ENCODE measurements around the gene PPP1R13L.
A peak's percentile ranks its signal among the peaks of the same experiment; 100 is the strongest.
"Not testable (repeated sequence)": the region's sequence is repeated elsewhere in the genome, so short reads cannot be mapped to it uniquely, and the experiment has no call there.

The PPP1R13L gene

GRCh38 chr19:45442408-45442777 lies 37.5 kb upstream of the PPP1R13L start:
- no peak for TF ChIP-seq CTCF (IDR thresholded peaks at IDR 0.05; ENCODE audit: insufficient read depth, low read depth, low read length, missing control alignments)
- no peak for DNase-seq (ENCODE audit: low read depth)
- no peak overlapping the region for H3K4me3 ChIP-seq (ENCODE audit: low read depth, low read length)

- DNase-seq (ENCODE audit: low read depth): no peak
- no peak for TF ChIP-seq CTCF (IDR thresholded peaks at IDR 0.05; ENCODE audit: insufficient read depth, low read depth, low read length, missing control alignments)
- H3K4me3 ChIP-seq (ENCODE audit: low read depth, low read length): no peak overlapping the region
These were observed 36.2 kb upstream of the PPP1R13L start for GRCh38 chr19:45440873-45441654.

- H3K4me3 ChIP-seq (ENCODE audit: low read depth, low read length): peak overlapping the region; percentile 55
- DNase-seq (ENCODE audit: low read depth): no peak
- no peak for TF ChIP-seq CTCF (IDR thresholded peaks at IDR 0.05; ENCODE audit: insufficient read depth, low read depth, low read length, missing control alignments)
These were observed 35.4 kb upstream of the PPP1R13L start for GRCh38 chr19:45440259-45440638.

- TF ChIP-seq CTCF (IDR thresholded peaks at IDR 0.05; ENCODE audit: insufficient read depth, low read depth, low read length, missing control alignments): peak; percentile 92
- DNase-seq (ENCODE audit: low read depth): peak; percentile 95
- peak overlapping the region; percentile 55 for H3K4me3 ChIP-seq (ENCODE audit: low read depth, low read length)
These were observed 34.8 kb upstream of the PPP1R13L start for GRCh38 chr19:45439569-45440258.

GRCh38 chr19:45439190-45439568 lies 34.3 kb upstream of the PPP1R13L start:
- no peak for DNase-seq (ENCODE audit: low read depth)
- no peak for TF ChIP-seq CTCF (IDR thresholded peaks at IDR 0.05; ENCODE audit: insufficient read depth, low read depth, low read length, missing control alignments)
- H3K4me3 ChIP-seq (ENCODE audit: low read depth, low read length): peak overlapping the region; percentile 55

GRCh38 chr19:45437328-45437727 lies 32.5 kb upstream of the PPP1R13L start:
- DNase-seq (ENCODE audit: low read depth): no peak
- no peak overlapping the region for H3K4me3 ChIP-seq (ENCODE audit: low read depth, low read length)
- TF ChIP-seq CTCF (IDR thresholded peaks at IDR 0.05; ENCODE audit: insufficient read depth, low read depth, low read length, missing control alignments): no peak

- not testable (repeated sequence) for DNase-seq (ENCODE audit: low read depth); H3K4me3 ChIP-seq (ENCODE audit: low read depth, low read length)
These were observed 27.7 kb upstream of the PPP1R13L start for GRCh38 chr19:45432543-45432942.

- H3K4me3 ChIP-seq (ENCODE audit: low read depth, low read length); DNase-seq (ENCODE audit: low read depth): not testable (repeated sequence)
These were observed 26.1 kb upstream of the PPP1R13L start for GRCh38 chr19:45431008-45431407.

GRCh38 chr19:45429896-45430295 lies 25.0 kb upstream of the PPP1R13L start:
- DNase-seq (ENCODE audit: low read depth); H3K4me3 ChIP-seq (ENCODE audit: low read depth, low read length): not testable (repeated sequence)

All from GM12865 (cell line).